ENCODE measurements around the gene PC. TPM values are rescaled to one million over a fixed set of nuclear protein-coding genes. Genes with fewer than 3 reads are reported as not detected.

Gene PC
- total and polyA plus RNA-seq, 2 experiments from 2014 or later = 18.3 to 21.7 TPM

DNA sequence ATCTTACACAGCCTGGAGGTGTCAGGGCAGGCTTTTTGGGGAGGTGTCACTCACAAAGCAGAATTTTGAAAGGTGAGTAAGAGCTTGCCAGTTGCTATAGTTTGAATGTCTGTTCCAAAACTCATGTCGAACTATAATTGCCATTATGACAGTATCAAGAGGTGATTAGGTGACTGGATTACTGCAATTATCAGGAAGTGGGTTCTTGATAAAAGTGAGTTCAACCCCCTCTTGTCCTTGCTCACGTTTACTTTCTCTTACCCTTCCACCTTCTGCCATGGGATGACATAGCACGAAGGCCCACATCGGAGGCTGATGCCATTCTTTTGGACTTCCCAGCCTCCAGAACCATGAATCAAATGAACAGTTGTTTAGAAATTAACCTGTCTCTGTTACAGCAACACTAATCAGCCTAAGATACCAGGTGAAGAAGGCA, 12.2 kb upstream of the PC start (continued):
- TF ChIP-seq, protein P1, sequence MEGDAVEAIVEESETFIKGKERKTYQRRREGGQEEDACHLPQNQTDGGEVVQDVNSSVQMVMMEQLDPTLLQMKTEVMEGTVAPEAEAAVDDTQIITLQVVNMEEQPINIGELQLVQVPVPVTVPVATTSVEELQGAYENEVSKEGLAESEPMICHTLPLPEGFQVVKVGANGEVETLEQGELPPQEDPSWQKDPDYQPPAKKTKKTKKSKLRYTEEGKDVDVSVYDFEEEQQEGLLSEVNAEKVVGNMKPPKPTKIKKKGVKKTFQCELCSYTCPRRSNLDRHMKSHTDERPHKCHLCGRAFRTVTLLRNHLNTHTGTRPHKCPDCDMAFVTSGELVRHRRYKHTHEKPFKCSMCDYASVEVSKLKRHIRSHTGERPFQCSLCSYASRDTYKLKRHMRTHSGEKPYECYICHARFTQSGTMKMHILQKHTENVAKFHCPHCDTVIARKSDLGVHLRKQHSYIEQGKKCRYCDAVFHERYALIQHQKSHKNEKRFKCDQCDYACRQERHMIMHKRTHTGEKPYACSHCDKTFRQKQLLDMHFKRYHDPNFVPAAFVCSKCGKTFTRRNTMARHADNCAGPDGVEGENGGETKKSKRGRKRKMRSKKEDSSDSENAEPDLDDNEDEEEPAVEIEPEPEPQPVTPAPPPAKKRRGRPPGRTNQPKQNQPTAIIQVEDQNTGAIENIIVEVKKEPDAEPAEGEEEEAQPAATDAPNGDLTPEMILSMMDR (conservative IDR thresholded peaks at IDR 0.05; ENCODE audit: low read depth in 2 of 2) = no peak
- TF ChIP-seq, protein P2, sequence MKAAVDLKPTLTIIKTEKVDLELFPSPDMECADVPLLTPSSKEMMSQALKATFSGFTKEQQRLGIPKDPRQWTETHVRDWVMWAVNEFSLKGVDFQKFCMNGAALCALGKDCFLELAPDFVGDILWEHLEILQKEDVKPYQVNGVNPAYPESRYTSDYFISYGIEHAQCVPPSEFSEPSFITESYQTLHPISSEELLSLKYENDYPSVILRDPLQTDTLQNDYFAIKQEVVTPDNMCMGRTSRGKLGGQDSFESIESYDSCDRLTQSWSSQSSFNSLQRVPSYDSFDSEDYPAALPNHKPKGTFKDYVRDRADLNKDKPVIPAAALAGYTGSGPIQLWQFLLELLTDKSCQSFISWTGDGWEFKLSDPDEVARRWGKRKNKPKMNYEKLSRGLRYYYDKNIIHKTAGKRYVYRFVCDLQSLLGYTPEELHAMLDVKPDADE (IDR thresholded peaks at IDR 0.05) = no peak
- TF ChIP-seq JUNB (IDR thresholded peaks at IDR 0.05; ENCODE audit: unreplicated experiment) (no peak), NANOG (IDR thresholded peaks at IDR 0.05; ENCODE audit: borderline replicate concordance) (no peak), ZNF114 (CRISPR knock-in tag; IDR thresholded peaks at IDR 0.05) (no peak)

DNA sequence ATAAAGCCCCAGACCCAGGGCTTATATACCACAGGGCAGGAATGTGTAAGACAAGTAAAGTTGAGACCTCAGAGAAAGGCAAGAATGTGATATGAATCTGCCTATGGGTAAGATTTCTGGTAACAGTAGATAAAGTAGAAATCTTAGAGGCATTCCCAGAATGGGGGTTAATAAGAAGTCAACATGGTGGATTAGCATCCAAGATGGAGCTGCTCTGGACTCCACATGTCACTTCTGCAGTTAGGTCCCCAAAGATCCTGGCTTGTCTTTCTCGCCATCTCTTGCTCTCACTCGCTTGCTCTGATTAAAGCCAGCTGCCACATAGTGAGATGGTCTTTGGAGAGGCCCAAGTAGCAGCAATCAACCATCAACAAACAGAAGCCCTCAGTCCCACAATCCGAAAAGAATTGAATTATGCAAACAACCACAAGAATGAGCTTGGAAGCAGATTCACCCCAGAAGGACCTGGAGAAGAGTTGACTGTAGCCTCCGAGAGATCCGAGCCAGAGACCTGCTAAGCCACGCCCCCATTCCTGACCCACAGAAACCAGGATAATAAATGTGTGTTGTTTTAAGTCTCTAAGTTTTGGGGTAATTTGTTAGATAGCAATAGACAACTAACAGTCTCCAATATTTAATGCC, 11.5 kb upstream of the PC start:
- Mint-ChIP-seq H3K4me3 (no peak overlapping the region), H3K9me3 (no peaks in the 10 kb centered on the region; the same call in 2 of the 3 replicates), H3K27ac (no peak overlapping the region), H3K27me3 (ENCODE audit: insufficient read depth, low read depth, poor library complexity) (peaks cover 15% of the 10 kb centered on the region), H3K4me1 (peaks cover 7% of the 10 kb centered on the region; the same call in 2 of the 3 replicates), H3K36me3 (ENCODE audit: low read depth) (no peaks in the 10 kb centered on the region)
- Histone ChIP-seq H3K36me3 (ENCODE audit: insufficient read depth) (no peaks in the 10 kb centered on the region), H3K27me3 (ENCODE audit: insufficient read depth) (no peaks in the 10 kb centered on the region), H3F3A (replicated peaks; ENCODE audit: low read depth) (no peaks in the 10 kb centered on the region), H3K4me1 (ENCODE audit: insufficient read depth) (0 out of 2 replicates have a peak, but pooled peaks cover 5% of the 10 kb centered on the region), H3K4me2 (no peak overlapping the region), H3K27ac (ENCODE audit: low read depth) (no peak overlapping the region), H3K9me2 (ENCODE audit: insufficient read depth) (no peaks in the 10 kb centered on the region), H3K4me3 (no peak overlapping the region), H2AFZ (no peak overlapping the region), H3K79me2 (replicated peaks; ENCODE audit: insufficient read depth) (no peaks in the 10 kb centered on the region), H4K20me1 (replicated peaks; ENCODE audit: insufficient read depth) (no peaks in the 10 kb centered on the region)
- DNase-seq (ENCODE audit: low spot score) (no peak), ATAC-seq (no peak)
- TF ChIP-seq ZNF331 (CRISPR knock-in tag; IDR thresholded peaks at IDR 0.05; ENCODE audit: low read depth) = no peak
- TF ChIP-seq, protein P2 (IDR thresholded peaks at IDR 0.05) = no peak
- no peak for TF ChIP-seq CREB1 (CRISPR knock-in tag; IDR thresholded peaks at IDR 0.05; ENCODE audit: low read depth)
- TF ChIP-seq POLR2AphosphoS5 (IDR thresholded peaks at IDR 0.05; ENCODE audit: low read depth) = no peak
- TF ChIP-seq ZNF114 (CRISPR knock-in tag; IDR thresholded peaks at IDR 0.05) = no peak
- TF ChIP-seq, protein P1 (conservative IDR thresholded peaks at IDR 0.05; ENCODE audit: low read depth in 2 of 2) = no peak
- TF ChIP-seq JUNB (IDR thresholded peaks at IDR 0.05; ENCODE audit: unreplicated experiment) = no peak
- TF ChIP-seq EZH2 (IDR thresholded peaks at IDR 0.05; ENCODE audit: low read depth, unreplicated experiment) = no peak
